K562 (cell line): ENCODE data around the gene ITGA6. TPM values are rescaled to one million over a fixed set of nuclear protein-coding genes. Genes with fewer than 3 reads are reported as not detected.

ENCODE experiments used
- ATAC-seq: fragments of 200-7000 bp; cut with Tn5 transposase; 3 replicates; pipeline ENCODE4 v1.9.1; 2020; ENCODE audit warnings: moderate library complexity
- BruUV-seq: library from RNA; stranded (reverse); fragments of 400-500 nt; replicated peaks from 2 replicates; lab custom pipeline; 2021; lab: Mats Ljungman, UMichigan
- CTCF ChIA-PET: fragments of 300-600 bp; formaldehyde crosslinking; extraction: SDS; loops from one replicate; lab custom pipeline; 2021; ENCODE audit warnings: low intra/inter-chr PET ratio; lab: Yijun Ruan, JAX
- POLR2A ChIA-PET: fragments of 300-600, 350-650 bp; sonication (Branson Sonifier 250); formaldehyde crosslinking; extraction: SDS; loops from one replicate; lab custom pipeline; 2021; ENCODE audit warnings: antibody characterized with exemption, inconsistent platforms; lab: Yijun Ruan, JAX
- DNase-seq, 4 experiments: peaks; one replicate each; pipeline versions ENCODE4 v3.0.0 to v3.0.0-alpha.2; 2011 to 2018; ENCODE audit warnings: low spot score in 3 of 4, mixed read lengths in 3 of 4; ENCODE audit errors: extremely low read depth in 1 of 4
- FAIRE-seq: peaks from 2 replicates; lab custom pipeline; 2011; peaks lifted over from hg19 to GRCh38; lab: Jason Lieb, UNC
- H2AFZ ChIP-seq: 2 replicates; pipeline ENCODE4 v1.6.0; 2011; ENCODE audit warnings: low read depth, low read length, control low read depth, inconsistent platforms
- H3K27ac ChIP-seq: fragments of 200-600 bp; 3 replicates; pipeline ENCODE4 v1.8.0; 2011; ENCODE audit warnings: low read depth, mild to moderate bottlenecking, control low read depth, inconsistent platforms, low read length, moderate library complexity, mixed read lengths; ENCODE audit errors: extremely low read depth
- H3K27me3 ChIP-seq, 2 experiments: fragments of 300-600 bp in 1 of 2; 2 replicates in 1 of 2; 3 replicates in 1 of 2; pipeline versions ENCODE4 v1.6.0 to v1.8.0; 2011; ENCODE audit warnings: inconsistent platforms in 2 of 2, low read length in 2 of 2, mild to moderate bottlenecking in 1 of 2, mixed read lengths in 1 of 2, moderate library complexity in 1 of 2; ENCODE audit not compliant: control insufficient read depth in 2 of 2, insufficient read depth in 2 of 2
- H3K36me3 ChIP-seq: fragments of 300-600 bp; 3 replicates; pipeline ENCODE4 v1.8.0; 2011; ENCODE audit warnings: mild to moderate bottlenecking, low read length, inconsistent platforms; ENCODE audit not compliant: control insufficient read depth, insufficient read depth
- H3K4me1 ChIP-seq, 2 experiments: fragments of 200-600 bp in 1 of 2; replicated peaks in 1 of 2; 2 replicates in 1 of 2; 3 replicates in 1 of 2; pipeline versions ENCODE4 v1.5.1 to v1.8.0; 2011; ENCODE audit warnings: inconsistent platforms in 2 of 2, low read length in 2 of 2, mild to moderate bottlenecking in 1 of 2, mixed read lengths in 1 of 2, moderate library complexity in 1 of 2; ENCODE audit not compliant: control insufficient read depth in 2 of 2, insufficient read depth in 2 of 2
- H3K4me2 ChIP-seq: 2 replicates; pipeline ENCODE4 v1.6.1; 2011; ENCODE audit warnings: low read length, control low read depth, inconsistent platforms, mixed read lengths; ENCODE audit not compliant: insufficient read depth
- H3K4me3 ChIP-seq: fragments of 200-600 bp; sonication (generic), shearing (Covaris generic); 2 replicates; pipeline ENCODE4 v1.5.1; 2016; ENCODE audit warnings: control low read depth, inconsistent platforms
- H3K79me2 ChIP-seq: fragments of 200-600 bp; 3 replicates; pipeline ENCODE4 v1.8.0; 2011; ENCODE audit warnings: low read length, inconsistent platforms; ENCODE audit not compliant: control insufficient read depth, insufficient read depth
- H3K9ac ChIP-seq, 2 experiments: 2 replicates each; pipeline versions ENCODE4 v1.6.0 to v1.6.1; 2011; ENCODE audit warnings: low read depth in 2 of 2, low read length in 2 of 2, control low read depth in 1 of 2, inconsistent platforms in 1 of 2, mild to moderate bottlenecking in 1 of 2, mixed read lengths in 1 of 2; ENCODE audit not compliant: insufficient read depth in 1 of 2
- H3K9me1 ChIP-seq: one replicate; pipeline ENCODE4 v1.6.0; 2011; ENCODE audit warnings: inconsistent platforms, mild to moderate bottlenecking, low read length, moderate library complexity; ENCODE audit not compliant: control insufficient read depth, insufficient read depth
- H3K9me3 ChIP-seq: replicated peaks from 2 replicates; pipeline ENCODE4 v1.5.1; 2011; ENCODE audit warnings: low read depth, low read length, inconsistent platforms; ENCODE audit not compliant: control insufficient read depth, insufficient read depth
- H4K20me1 ChIP-seq: replicated peaks from 2 replicates; pipeline ENCODE4 v1.6.1; 2011; ENCODE audit warnings: low read length, inconsistent platforms, mixed read lengths; ENCODE audit not compliant: control insufficient read depth, insufficient read depth
- DDX20 ChIP-seq: fragments of 450-650 bp; IDR thresholded peaks from 2 replicates; pipeline ENCODE4 v1.6.1; 2016; ENCODE audit warnings: missing genetic modification characterization, low read depth, mild to moderate bottlenecking, missing compliant biosample characterization, moderate library complexity
- ETV1 ChIP-seq: fragments of 450-650 bp; conservative IDR thresholded peaks from 2 replicates; pipeline ENCODE4 v1.6.1; 2016; ENCODE audit warnings: missing genetic modification characterization, control low read depth, low read depth, missing compliant biosample characterization
- MTF1 ChIP-seq: fragments of 250-450 bp; sonication (Bioruptor Pico); IDR thresholded peaks from 2 replicates; pipeline ENCODE4 v1.9.0; 2021; ENCODE audit warnings: moderate library complexity, mild to moderate bottlenecking, inconsistent platforms, borderline replicate concordance
- NONO ChIP-seq, 2 experiments: fragments of 200-400 bp in 1 of 2; fragments of 450-650 bp in 1 of 2; formaldehyde crosslinking in 1 of 2; IDR thresholded peaks; 2 replicates each; pipeline ENCODE4 v1.6.1; 2017; ENCODE audit warnings: low read depth in 2 of 2, mild to moderate bottlenecking in 2 of 2, moderate library complexity in 2 of 2, low read length in 1 of 2
- SIX5 ChIP-seq, 2 experiments: IDR thresholded peaks; 2 replicates each; pipeline ENCODE4 v1.6.1; 2011; ENCODE audit warnings: low read length in 2 of 2, borderline replicate concordance in 1 of 2, low read depth in 1 of 2, mild to moderate bottlenecking in 1 of 2, moderate library complexity in 1 of 2; ENCODE audit not compliant: insufficient read depth in 1 of 2
- SMAD3 ChIP-seq: fragments of 450-650 bp; formaldehyde crosslinking; conservative IDR thresholded peaks from 2 replicates; pipeline ENCODE4 v1.4.0; 2020; ENCODE audit warnings: mild to moderate bottlenecking
- ZNF184 ChIP-seq: sonication (generic); formaldehyde crosslinking; IDR thresholded peaks from 2 replicates; pipeline ENCODE4 v1.5.0; 2020; ENCODE audit warnings: missing genetic modification reagents
- ZNF717 ChIP-seq: fragments of 250-450 bp; sonication (Bioruptor Pico); IDR thresholded peaks from 2 replicates; pipeline ENCODE4 v1.5.0; 2021
- WGBS: fragments of 100-300 bp; shearing (Covaris generic); methylation state at CpG from one replicate; pipeline ENCODE4 v1.1.6; 2016; ENCODE audit warnings: low coverage, mixed read lengths; ENCODE audit not compliant: insufficient coverage; ENCODE audit errors: missing lambda C conversion rate; 5-methylcytosine and 5-hydroxymethylcytosine counted together
- in situ Hi-C: fragments of 300-500 bp; cut with MboI; formaldehyde crosslinking; loops from 4 replicates; pipeline ENCODE4 v1.15.0; 2018; ENCODE audit warnings: inconsistent platforms, mixed read lengths
- intact Hi-C: fragments of 100-400 bp; cut with micrococcal nuclease; formaldehyde crosslinking; loops from 2 replicates; pipeline ENCODE4 v1.14.2; 2022
- polyA plus RNA-seq, 8 experiments: library from polyadenylated mRNA; depleted of rRNA in 4 of 8; stranded (reverse) in 5 of 8; unstranded in 3 of 8; fragments of >200 nt; fragmentation: Nextera tagmentation in 2 of 8; fragmentation: Illumina TruSeq in 1 of 8; extraction: Ambion mirVana in 2 of 8; extraction: Trizol in 1 of 8; gene quantifications; 2 replicates each; pipeline versions ENCODE4 v1.2.1 to v1.2.3, GENCODE V29; 2011 to 2014; ENCODE audit warnings: inconsistent platforms in 1 of 8, missing spikeins in 1 of 8
- total RNA-seq, 7 experiments: library from RNA; depleted of rRNA in 6 of 7; stranded (reverse); fragments of >200 nt in 6 of 7; fragmentation: Illumina TruSeq in 2 of 7; extraction: Trizol in 2 of 7; gene quantifications; 2 replicates each; pipeline versions ENCODE4 v1.2.1 to v1.2.3, GENCODE V29; 2011 to 2021; ENCODE audit warnings: low replicate concordance in 1 of 7
- TF ChIP-seq, protein P1 (sequence below): fragments of 250-450 bp; sonication (Bioruptor Pico); IDR thresholded peaks from 2 replicates; pipeline ENCODE4 v1.5.0; 2020; ENCODE audit warnings: mild to moderate bottlenecking
- TF ChIP-seq, protein P2 (sequence below): fragments of 200-800 bp; sonication (Bioruptor generic); IDR thresholded peaks from 2 replicates; pipeline ENCODE4 v1.6.1; 2016; ENCODE audit warnings: missing genetic modification characterization, missing compliant biosample characterization

The ITGA6 gene
- total and polyA plus RNA-seq, 9 of the 15 experiments (the other 6 are each of a cell fraction or from before 2014, with no cell fraction given), result 0.01 to 0.29 (median 0.05) TPM; not detected in 5

DNA sequence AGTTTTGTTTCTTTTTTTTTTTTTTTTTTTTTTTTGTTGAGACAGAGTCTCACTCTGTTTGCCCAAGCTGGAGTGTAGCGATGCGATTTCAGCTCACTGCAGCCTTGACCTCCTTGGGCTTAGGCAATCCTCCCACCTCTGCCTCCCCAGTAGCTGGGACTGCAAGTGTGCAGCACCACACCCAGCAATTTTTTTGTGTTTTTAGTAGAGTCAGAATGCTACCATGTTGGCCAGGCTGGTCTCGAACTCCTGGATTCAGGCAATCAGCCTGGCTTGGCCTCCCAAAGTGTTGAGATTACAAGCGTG is 8.2 kb downstream of the ITGA6 start:
- BruUV-seq, result no TSS peak
- Histone ChIP-seq H3K9ac (no peak overlapping the region), H3K9me3 (no peaks in the 10 kb centered on the region), H3K27ac (no peak overlapping the region), H4K20me1 (no peaks in the 10 kb centered on the region), H3K27me3 (peaks cover 21 to 30% of the 10 kb centered on the region in 2 experiments; a peak in 4 of 5 replicates), H3K4me1 (no peaks in the 10 kb centered on the region), H3K36me3 (no peaks in the 10 kb centered on the region), H3K4me2 (no peak overlapping the region), H3K79me2 (no peaks in the 10 kb centered on the region), H3K9me1 (no peaks in the 10 kb centered on the region), H2AFZ (no peak overlapping the region), H3K4me3 (no peak overlapping the region)
- intact Hi-C loops, result no loop called here
- ATAC-seq (no peak), DNase-seq (no peak), FAIRE-seq (no peak)
- 0% methylated on average over 4 of the region's 4 CpGs for WGBS
- TF ChIP-seq ZNF184, result no peak
- TF ChIP-seq NONO (IDR thresholded peaks at IDR 0.05; ENCODE audit: low read depth in 2 of 2, low read length in 1 of 2), result no peak
- no peak for TF ChIP-seq MTF1 (CRISPR knock-in tag)
- in situ Hi-C loops, result no loop called here
- ChIA-PET CTCF (no interaction called here), POLR2A (no interaction called here)

DNA sequence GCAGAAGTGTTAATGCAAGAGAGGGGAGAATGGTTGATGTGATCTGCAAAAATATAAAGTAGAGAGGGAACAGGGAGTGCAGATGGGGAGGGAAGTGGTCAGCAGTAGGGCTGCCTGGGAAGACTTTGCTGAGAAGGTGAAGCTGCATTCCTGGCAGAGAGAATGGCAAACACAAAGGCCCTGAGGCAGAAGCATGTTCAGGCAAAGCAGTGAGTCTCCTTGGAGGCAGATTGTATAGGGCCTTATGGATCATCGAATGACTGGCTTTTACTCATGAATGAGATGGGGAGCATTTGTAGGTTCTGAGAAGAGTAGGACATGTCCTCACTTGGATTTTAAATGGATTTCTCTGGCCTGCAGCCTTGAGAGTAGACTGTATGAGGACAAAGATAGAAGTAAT is 9.5 kb downstream of the ITGA6 start:
- 0% methylated on average over 1 of the region's 1 CpG for WGBS
- Histone ChIP-seq H3K4me2 (no peak overlapping the region), H3K9me3 (no peaks in the 10 kb centered on the region), H3K4me1 (no peaks in the 10 kb centered on the region), H4K20me1 (no peaks in the 10 kb centered on the region), H3K9ac (no peak overlapping the region), H3K79me2 (no peaks in the 10 kb centered on the region), H3K27ac (no peak overlapping the region), H3K36me3 (no peaks in the 10 kb centered on the region), H3K4me3 (no peak overlapping the region), H3K9me1 (no peaks in the 10 kb centered on the region), H3K27me3 (peaks cover 17 to 23% of the 10 kb centered on the region in 2 experiments; a peak in 4 of 5 replicates), H2AFZ (no peak overlapping the region)
- ATAC-seq (no peak), FAIRE-seq (no peak), DNase-seq (no peak)
- intact Hi-C loops (no loop called here), in situ Hi-C loops (no loop called here)
- CTCF ChIA-PET, result no interaction called here
- no TSS peak for BruUV-seq
- POLR2A ChIA-PET, result interaction anchor here (0.7 kb wide), 1 partner anchor 14 kb away, joined by 3 read pairs; no protein-coding TSS in a partner anchor
- TF ChIP-seq DDX20 (tag) (no peak), SIX5 (IDR thresholded peaks at IDR 0.05; ENCODE audit: borderline replicate concordance in 1 of 2, insufficient read depth in 1 of 2, low read depth in 1 of 2, low read length in 2 of 2) (no peak), ZNF717 (CRISPR knock-in tag) (no peak), SMAD3 (CRISPR knock-in tag) (no peak), ETV1 (no peak)
- TF ChIP-seq, protein P1, sequence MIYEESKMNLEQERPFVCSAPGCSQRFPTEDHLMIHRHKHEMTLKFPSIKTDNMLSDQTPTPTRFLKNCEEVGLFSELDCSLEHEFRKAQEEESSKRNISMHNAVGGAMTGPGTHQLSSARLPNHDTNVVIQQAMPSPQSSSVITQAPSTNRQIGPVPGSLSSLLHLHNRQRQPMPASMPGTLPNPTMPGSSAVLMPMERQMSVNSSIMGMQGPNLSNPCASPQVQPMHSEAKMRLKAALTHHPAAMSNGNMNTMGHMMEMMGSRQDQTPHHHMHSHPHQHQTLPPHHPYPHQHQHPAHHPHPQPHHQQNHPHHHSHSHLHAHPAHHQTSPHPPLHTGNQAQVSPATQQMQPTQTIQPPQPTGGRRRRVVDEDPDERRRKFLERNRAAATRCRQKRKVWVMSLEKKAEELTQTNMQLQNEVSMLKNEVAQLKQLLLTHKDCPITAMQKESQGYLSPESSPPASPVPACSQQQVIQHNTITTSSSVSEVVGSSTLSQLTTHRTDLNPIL (CRISPR knock-in tag), result no peak
- TF ChIP-seq, protein P2, sequence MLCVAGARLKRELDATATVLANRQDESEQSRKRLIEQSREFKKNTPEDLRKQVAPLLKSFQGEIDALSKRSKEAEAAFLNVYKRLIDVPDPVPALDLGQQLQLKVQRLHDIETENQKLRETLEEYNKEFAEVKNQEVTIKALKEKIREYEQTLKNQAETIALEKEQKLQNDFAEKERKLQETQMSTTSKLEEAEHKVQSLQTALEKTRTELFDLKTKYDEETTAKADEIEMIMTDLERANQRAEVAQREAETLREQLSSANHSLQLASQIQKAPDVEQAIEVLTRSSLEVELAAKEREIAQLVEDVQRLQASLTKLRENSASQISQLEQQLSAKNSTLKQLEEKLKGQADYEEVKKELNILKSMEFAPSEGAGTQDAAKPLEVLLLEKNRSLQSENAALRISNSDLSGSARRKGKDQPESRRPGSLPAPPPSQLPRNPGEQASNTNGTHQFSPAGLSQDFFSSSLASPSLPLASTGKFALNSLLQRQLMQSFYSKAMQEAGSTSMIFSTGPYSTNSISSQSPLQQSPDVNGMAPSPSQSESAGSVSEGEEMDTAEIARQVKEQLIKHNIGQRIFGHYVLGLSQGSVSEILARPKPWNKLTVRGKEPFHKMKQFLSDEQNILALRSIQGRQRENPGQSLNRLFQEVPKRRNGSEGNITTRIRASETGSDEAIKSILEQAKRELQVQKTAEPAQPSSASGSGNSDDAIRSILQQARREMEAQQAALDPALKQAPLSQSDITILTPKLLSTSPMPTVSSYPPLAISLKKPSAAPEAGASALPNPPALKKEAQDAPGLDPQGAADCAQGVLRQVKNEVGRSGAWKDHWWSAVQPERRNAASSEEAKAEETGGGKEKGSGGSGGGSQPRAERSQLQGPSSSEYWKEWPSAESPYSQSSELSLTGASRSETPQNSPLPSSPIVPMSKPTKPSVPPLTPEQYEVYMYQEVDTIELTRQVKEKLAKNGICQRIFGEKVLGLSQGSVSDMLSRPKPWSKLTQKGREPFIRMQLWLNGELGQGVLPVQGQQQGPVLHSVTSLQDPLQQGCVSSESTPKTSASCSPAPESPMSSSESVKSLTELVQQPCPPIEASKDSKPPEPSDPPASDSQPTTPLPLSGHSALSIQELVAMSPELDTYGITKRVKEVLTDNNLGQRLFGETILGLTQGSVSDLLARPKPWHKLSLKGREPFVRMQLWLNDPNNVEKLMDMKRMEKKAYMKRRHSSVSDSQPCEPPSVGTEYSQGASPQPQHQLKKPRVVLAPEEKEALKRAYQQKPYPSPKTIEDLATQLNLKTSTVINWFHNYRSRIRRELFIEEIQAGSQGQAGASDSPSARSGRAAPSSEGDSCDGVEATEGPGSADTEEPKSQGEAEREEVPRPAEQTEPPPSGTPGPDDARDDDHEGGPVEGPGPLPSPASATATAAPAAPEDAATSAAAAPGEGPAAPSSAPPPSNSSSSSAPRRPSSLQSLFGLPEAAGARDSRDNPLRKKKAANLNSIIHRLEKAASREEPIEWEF (CRISPR knock-in tag), result no peak
